HG03460 (cell line): ENCODE measurements around the gene POLR3F.
A peak's percentile ranks its signal among the peaks of the same experiment; 100 is the strongest.
"Not testable (repeated sequence)": the region's sequence is repeated elsewhere in the genome, so short reads cannot be mapped to it uniquely, and the experiment has no call there.

Experiments used
- ATAC-seq: cut with Tn5 transposase; IDR thresholded peaks from one replicate; pipeline ENCODE4 v1.9.1; 2021; ENCODE audit not compliant: unreplicated experiment

The POLR3F gene

DNA sequence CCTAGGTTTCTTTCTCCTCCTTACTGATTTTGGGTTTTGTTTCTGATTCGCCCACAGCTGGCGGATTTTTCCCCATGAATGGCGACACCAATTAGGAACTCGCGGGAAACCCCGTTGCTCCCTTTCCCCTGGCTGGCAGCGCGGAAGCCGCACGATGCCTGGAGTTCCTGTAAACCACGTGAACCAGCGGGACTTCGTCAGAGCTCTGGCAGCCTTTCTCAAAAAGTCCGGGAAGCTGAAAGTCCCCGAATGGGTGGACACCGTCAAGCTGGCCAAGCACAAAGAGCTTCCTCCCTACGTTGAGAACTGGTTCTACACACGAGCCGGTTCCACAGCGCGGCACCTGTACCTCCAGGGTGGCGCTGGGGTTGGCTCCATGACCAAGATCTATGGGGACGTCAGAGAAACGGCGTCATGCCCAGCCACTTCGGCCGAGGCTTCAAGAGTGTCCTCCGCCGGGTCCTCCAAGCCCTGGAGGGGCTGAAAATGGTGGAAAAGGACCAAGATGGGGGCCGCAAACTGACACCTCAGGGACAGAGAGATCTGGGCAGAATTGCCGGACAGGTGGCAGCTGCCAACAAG lies 37.4 kb downstream of the POLR3F start:
- ATAC-seq = no peak

DNA sequence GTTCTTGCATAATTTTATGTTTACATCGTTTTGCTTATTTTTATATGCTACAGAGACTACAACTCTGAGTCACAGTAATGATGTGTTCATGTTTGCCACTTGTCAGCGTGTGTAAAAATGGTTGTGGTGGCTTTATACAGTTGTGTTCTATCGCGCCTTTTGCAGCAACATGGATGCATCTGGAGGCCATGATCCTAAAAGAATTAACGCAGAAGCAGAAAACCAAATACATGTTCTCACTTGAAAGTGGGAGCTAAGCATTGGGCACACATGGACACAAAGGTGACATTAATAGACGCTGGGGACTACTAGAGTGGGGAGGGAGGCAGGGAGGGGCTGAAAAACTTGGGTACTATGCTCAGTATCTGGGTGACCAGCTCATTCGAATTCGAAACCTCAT lies 39.6 kb downstream of the POLR3F start:
- no peak for ATAC-seq

GRCh38 chr20:18507218-18508191 lies 40.3 kb downstream of the POLR3F start, which contains the start of gene SEC23B:
TSS of gene SEC23B (plus strand) at chr20:18507940. CDS start at chr20:18510836, 2,896 bp downstream.
- ATAC-seq = peak; percentile 96

GRCh38 chr20:18511571-18511970 lies 44.4 kb downstream of the POLR3F start:
- ATAC-seq = no peak

- ATAC-seq = no peak
Observed at GRCh38 chr20:18513208-18513607, 46.0 kb downstream of the POLR3F start.

- ATAC-seq = no peak
Observed at GRCh38 chr20:18514127-18514526, 46.9 kb downstream of the POLR3F start.

DNA sequence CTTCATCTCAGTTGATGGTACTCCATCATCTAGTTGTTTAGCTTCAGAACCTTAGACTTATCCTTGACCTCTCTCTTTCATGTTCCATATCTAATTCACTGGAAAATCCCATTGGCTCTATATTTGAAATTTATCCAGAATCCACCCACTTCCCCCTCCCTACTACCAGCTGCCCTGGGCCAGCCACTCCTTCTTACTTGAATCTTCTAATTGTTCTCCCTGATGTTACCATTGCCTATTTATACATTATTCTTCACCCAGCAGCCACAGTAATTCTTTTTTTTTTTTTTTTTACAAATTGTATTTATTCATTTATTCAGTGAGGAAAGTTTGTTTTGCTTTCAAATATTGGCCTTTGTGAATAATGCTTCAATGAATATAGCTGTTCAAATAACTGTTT lies 48.8 kb downstream of the POLR3F start:
- no peak for ATAC-seq

DNA sequence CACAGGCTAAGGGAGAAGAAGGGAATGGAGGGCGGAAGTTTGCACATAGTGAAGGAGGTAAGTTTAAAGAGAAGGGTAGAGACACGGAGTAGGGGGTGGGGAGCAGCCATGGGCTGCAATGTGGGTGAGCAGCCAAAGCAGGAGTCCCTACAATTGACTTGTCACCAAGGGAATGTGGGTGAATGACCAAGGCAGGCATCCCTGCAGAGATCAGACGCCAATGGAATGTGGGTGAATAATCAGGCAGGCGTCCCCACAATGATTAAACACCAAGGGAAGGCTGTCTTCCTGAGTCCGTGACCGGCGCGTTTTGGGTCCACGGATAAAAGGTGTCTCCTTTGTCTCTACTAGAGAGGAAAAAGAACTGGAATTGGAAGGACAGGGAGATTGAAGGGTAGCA lies 54.9 kb downstream of the POLR3F start:
- not testable (repeated sequence) for ATAC-seq

DNA sequence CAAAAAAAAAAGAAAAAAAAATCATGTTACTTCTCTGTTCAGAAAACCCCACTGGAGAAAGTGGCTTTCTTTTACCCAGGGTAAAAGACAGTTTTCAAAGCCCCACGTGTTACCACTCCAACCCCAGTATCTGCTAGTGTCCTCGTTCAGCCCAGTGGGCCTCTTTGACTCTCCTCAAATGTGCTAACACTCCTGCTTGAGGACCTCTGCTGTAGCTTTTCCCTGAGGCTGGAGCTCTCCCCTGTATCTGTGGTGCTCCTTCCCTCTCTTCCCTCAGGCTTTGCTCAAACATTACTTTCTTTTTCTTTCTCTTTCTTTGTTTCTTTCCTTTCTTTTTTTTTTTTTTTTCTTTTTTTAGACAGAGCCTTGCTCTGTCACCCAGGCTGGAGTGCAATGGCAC lies 55.9 kb downstream of the POLR3F start:
- no peak for ATAC-seq

- ATAC-seq = no peak
Observed at GRCh38 chr20:18524646-18525045, 57.5 kb downstream of the POLR3F start.

DNA sequence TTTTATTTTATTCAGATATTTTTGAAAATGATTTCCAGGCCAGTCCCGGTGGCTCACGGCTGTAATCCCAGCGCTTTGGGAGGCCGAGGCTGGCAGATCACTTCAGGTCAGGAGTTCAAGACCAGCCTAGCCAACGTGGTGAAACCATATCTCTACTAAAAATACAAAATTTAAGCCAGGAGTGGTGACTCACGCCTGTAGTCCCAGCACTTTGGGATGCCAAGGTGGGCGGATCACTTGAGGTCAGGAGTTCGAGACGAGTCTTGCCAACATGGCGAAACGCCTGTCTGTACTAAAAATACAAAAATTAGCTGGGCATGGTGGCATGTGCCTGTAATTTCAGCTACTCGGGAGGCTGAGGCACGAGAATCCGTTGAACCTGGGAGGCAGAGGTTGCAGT lies 59.6 kb downstream of the POLR3F start:
- ATAC-seq = not testable (repeated sequence)

GRCh38 chr20:18527339-18527738 lies 60.1 kb downstream of the POLR3F start:
- no peak for ATAC-seq

DNA sequence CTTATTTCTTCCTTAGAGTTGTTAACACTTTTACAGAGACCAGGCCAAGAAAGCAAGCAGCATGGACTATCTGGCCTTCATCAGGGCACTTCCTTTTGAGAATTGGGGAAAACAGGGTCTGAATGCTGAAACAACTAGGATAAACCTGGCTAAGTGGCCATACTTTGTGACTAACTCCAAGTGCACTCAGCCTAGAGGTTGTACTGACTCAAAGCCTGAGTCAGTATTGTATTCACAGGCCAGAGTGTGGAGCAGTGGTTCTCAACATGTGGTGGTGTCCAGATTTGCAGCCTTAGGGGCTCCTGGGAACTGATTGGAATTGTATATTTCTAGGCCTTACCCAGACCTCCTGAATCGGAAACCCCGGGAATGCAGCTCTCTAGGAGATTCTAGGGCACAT lies 60.6 kb downstream of the POLR3F start:
- no peak for ATAC-seq

DNA sequence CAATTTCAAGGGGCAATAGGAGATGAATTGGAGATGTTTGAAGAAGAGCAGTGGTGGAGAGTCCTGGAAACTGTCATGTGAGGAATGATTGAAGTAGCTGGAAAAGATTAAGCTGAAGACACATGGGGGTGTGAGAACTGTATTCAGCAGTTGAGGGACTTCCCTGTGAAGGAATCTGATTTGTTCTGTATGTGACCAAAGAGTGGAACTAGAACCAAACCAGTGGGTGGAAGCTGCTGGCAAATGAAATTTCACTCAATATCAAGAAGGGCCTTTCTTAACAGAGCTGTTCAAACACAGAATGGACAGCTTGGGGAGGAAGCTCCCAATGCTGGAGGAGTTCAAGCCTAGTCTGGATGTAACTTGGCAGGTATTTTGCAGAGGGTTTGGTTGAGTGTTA lies 61.9 kb downstream of the POLR3F start:
- ATAC-seq = no peak

DNA sequence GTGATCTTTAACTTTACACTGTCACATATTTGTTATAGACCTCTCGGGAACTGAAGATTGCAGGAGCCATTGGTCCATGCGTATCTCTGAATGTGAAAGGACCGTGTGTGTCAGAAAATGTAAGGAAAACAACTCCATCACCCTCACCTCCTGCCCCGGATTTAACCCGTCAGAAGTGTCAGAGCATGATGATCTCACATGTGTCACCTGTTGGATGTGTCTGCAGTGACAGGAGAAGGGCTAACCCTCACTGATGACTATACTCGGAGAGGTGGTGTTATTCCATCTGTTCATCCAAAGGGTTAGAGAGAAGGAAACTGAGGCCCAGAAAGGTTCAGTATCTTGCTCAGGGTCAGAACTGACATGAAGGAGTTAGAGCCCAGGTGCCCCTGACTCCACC lies 65.4 kb downstream of the POLR3F start:
- ATAC-seq = no peak

DNA sequence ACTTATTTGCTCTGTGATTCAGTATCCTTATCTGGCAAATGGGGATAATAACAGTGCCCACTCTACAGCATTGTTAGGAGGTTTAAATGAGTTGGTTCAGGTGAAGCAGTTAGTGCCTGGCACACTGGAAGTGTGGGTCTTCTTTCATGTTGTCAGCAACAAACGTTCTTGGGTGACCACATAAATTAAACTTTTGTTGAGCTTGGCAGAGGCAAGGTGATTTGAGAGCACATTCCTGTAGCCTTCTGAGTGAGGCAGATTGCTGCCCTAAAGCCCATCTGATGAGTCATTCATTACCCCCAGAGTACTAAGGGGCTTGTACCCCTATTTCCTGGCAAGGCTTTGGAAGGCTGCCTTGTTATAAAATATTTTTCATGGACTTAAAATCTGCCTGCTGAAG lies 66.3 kb downstream of the POLR3F start:
- ATAC-seq = no peak

DNA sequence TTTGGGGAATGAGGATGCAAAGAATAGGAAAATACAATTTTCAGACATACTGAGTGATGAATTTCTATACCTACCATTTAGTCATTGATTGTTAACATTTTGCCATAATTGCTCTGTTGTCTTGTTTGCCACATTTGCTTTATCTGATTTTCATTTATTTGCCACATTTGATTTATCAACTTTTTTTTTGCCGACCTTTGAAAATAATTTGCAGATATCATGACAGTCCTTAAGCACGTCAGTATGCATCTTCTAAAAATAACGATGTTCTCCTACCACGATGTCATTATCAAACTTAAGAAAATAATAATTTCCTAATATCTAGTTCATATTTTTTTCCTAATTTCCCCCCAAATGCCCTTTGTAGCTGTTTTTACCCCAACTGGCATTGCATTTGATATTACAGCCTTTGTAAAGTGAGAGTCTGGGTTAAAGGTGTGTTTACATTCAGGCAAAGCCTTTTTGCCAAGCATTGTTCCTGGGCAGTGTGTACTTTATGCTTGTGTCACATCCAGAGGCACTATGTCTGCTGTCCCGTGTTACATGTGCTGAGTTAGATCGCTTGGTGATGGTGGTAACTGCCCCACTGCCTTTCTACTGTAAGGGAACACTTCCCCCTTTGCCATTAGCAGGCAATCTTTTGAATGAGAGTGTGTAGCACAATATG lies 66.9 kb downstream of the POLR3F start:
- no peak for ATAC-seq
